Activated naive CD8-positive, alpha-beta T cell treated with anti-CD3 and anti-CD28 coated beads for 36 hours (primary cell): Measurements from ENCODE around the gene DHCR7. TPM values are rescaled to one million over a fixed set of nuclear protein-coding genes. Genes with fewer than 3 reads are reported as not detected.

ENCODE experiments used
- DNase-seq: peaks from one replicate; pipeline ENCODE4 v3.0.0; 2021
- H3K27ac Mint-ChIP-seq: one replicate; pipeline ENCODE4 v1.8.0; 2022; ENCODE audit warnings: mild to moderate bottlenecking, moderate library complexity, mixed read lengths
- H3K27me3 Mint-ChIP-seq: one replicate; pipeline ENCODE4 v1.8.0; 2022; ENCODE audit warnings: mild to moderate bottlenecking, mixed read lengths
- H3K36me3 Mint-ChIP-seq: one replicate; pipeline ENCODE4 v1.8.0; 2021; ENCODE audit warnings: mild to moderate bottlenecking, mixed read lengths
- H3K4me1 Mint-ChIP-seq: one replicate; pipeline ENCODE4 v1.8.0; 2021; ENCODE audit warnings: mixed read lengths
- H3K4me3 Mint-ChIP-seq: one replicate; pipeline ENCODE4 v1.8.0; 2022; ENCODE audit warnings: mild to moderate bottlenecking, moderate library complexity, mixed read lengths
- H3K9me3 Mint-ChIP-seq: one replicate; pipeline ENCODE4 v1.8.0; 2022; ENCODE audit warnings: mixed read lengths
- total RNA-seq, 2 experiments: library from RNA; stranded (reverse); gene quantifications; one replicate each; pipeline ENCODE4 v1.2.3, GENCODE V29; 2021

DHCR7 gene
- total RNA-seq, 2 experiments from 2014 or later: 77.2 to 87.3 TPM

DNA sequence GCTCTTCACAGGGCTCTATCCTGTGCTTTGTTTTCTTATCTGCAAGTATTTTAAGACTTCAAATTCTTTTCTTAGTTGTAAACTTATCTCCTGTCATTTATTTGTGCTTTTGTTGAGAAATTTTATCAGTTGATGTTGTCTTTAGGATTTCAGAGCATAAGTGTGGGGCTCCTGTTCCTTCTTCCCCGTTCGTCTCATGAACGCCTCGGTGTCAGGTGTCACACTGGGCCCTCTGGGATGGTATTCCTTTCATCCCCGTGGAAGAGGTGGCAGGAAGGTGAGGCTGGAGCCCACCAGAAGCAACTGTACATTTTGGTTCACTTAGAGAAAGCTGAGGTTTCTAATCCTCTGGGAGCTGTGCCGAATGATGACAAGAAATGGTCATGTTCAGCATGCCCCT is 22.8 kb upstream of the DHCR7 start:
- DNase-seq: no peak
- Mint-ChIP-seq H3K9me3 (no peaks in the 10 kb centered on the region), H3K4me3 (no peak overlapping the region), H3K27me3 (no peaks in the 10 kb centered on the region), H3K27ac (no peak overlapping the region), H3K4me1 (no peaks in the 10 kb centered on the region), H3K36me3 (peaks cover 29% of the 10 kb centered on the region)

DNA sequence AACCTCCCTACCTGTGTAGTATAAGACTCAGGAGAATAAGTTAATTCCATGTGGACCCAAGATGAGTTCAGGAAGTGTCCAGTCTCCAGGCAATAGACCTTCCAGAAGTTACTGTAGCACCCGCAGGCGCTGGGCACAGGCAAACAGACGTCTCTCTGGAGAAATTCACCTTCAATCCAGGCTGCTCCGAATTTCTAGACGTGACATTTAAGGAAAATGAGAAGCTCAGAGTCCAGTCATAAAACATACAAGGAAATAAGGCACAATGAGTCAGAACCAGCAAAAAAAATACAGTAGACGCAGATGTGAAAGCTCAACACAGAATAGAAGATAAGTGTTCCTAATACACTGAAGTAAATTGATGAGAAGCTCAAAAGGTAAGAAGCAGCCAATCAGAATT is 19.0 kb upstream of the DHCR7 start:
- no peaks in the 10 kb centered on the region for H3K9me3 Mint-ChIP-seq
- no peak for DNase-seq
- H3K36me3 Mint-ChIP-seq: peaks cover 32% of the 10 kb centered on the region
- no peak overlapping the region for H3K4me3 Mint-ChIP-seq
- H3K4me1 Mint-ChIP-seq: no peaks in the 10 kb centered on the region
- no peak overlapping the region for H3K27ac Mint-ChIP-seq
- H3K27me3 Mint-ChIP-seq: no peaks in the 10 kb centered on the region

DNA sequence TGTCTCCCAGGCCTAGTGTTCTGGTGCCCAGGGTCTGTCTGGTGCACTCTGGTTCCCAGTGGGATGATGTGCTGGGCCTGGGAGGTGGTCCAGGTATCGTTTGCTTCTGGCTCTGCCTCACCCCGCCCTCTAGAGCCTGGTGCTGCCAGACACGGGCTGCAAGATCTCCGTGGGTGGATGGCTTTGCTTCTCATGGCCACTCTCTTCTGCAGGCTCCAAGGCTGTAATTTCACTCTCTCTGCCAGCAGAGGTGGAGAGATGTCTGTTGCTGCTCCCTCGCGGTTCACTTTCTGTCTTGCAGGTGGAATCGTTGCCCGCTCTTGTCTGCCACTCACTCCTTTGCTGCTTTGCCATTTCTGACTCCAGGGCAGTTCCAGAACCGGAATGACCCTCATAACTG is 18.2 kb upstream of the DHCR7 start:
- no peak overlapping the region for H3K4me3 Mint-ChIP-seq
- H3K9me3 Mint-ChIP-seq: no peaks in the 10 kb centered on the region
- peaks cover 35% of the 10 kb centered on the region for H3K36me3 Mint-ChIP-seq
- H3K4me1 Mint-ChIP-seq: no peaks in the 10 kb centered on the region
- no peak for DNase-seq
- H3K27ac Mint-ChIP-seq: no peak overlapping the region
- H3K27me3 Mint-ChIP-seq: no peaks in the 10 kb centered on the region

DNA sequence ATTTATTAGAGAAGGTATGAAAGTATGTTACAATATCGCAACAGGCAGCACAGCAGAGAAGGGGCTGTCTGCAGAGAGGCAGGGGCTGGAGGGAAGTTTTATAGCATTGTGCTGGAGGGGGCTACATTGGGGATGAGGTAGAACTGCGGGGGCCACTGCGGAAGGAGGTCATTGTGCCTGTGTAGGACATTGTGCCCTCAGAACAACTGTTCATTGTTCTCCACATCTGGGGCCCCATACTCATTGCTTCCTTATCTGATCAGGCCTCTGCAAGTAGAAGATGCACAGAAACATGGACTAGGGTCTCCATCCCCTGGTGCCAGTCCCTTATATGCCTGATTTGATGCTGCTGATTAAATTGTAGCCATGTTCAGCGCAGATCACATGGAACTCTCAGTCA is 16.9 kb upstream of the DHCR7 start:
- Mint-ChIP-seq H3K4me1 (no peaks in the 10 kb centered on the region), H3K9me3 (no peaks in the 10 kb centered on the region), H3K36me3 (peaks cover 38% of the 10 kb centered on the region), H3K4me3 (no peak overlapping the region), H3K27me3 (no peaks in the 10 kb centered on the region), H3K27ac (no peak overlapping the region)
- no peak for DNase-seq

DNA sequence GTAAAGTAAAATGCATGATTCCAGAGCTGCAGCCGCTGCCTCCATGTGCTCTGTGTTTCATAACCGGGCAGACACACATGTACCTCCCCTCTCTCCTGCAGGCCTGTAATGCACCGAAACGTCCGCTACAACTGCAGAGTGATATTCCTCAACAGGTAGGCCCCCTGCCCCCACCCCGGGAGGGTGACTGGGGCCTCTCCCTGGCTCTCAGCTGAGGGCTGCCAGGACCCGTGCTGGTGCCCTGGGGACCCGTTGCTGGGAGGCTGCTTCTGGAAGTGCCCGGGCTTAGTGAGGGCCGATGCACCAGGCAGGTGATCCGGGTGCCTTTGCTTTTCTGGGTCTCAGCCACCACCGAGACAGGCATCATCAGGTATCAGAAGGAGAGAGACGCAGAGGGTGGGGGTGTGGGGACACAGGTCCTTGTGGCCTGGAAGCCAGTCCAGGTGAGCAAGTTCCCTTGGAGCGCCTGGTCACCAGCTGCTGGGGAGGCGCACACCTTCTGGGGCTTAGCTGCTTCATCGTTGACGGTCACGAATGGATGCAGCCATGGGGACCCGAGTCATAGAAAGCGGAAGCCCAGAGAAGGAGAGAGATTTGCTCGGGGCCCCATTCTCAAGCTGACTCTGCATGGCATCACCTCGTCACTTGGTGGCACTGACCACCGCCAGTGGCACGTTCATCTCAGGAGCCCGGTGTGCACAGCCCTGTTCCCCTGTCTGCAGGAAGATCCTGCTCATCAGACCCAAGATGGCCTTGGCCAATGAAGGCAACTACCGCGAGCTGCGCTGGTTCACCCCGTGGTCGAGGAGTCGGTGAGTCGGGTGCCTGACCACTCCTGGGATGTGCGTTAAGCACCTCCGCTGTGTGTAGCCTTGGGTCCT is 15.4 kb upstream of the DHCR7 start:
- Mint-ChIP-seq H3K9me3 (no peaks in the 10 kb centered on the region), H3K4me3 (no peak overlapping the region), H3K36me3 (peaks cover 34% of the 10 kb centered on the region), H3K27me3 (no peaks in the 10 kb centered on the region), H3K4me1 (no peaks in the 10 kb centered on the region), H3K27ac (no peak overlapping the region)
- DNase-seq: no peak

DNA sequence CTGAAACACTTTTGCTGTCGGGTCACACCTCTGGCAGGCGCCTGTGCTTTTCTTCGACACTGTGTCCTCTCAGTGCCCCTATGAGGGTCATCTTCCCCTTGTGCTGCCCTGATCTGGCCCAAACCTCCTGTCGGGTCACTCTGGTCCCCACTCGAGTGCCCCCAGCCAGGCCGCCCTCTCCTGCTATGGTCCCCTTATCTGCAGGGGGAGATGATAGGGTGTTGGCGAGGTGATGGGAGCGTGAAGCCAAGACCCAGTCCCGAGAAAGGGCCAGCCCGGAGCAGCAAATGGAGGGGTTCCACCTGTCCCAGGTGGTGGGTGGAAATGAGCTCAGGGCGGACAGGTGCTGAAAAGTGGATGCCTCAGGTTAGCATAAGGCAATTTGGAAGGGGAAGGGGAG is 14.5 kb upstream of the DHCR7 start:
- Mint-ChIP-seq H3K4me3 (no peak overlapping the region), H3K27ac (no peak overlapping the region), H3K9me3 (no peaks in the 10 kb centered on the region), H3K4me1 (peaks cover under 1% of the 10 kb centered on the region), H3K27me3 (no peaks in the 10 kb centered on the region), H3K36me3 (peaks cover 30% of the 10 kb centered on the region)
- DNase-seq: no peak

DNA sequence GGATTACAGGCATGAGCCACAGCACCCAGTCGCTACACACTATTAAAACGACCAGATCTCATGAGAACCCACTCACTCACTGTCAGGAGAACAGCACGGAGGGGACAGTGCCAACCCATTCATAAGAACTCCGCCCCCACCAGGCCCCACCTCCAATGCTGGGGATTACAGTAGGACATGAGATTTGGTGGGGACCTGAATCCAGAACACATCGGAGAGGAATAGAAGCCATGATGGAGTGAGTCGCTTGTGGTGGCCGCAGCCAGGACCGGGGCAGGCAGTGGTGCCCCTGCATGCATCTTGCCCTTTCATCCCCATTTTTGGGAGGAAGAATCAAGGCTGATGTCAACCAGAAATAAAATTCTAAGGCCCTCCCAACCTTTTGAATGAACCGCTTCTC is 13.5 kb upstream of the DHCR7 start:
- Mint-ChIP-seq H3K4me1 (peaks cover 3% of the 10 kb centered on the region), H3K27me3 (no peaks in the 10 kb centered on the region), H3K9me3 (no peaks in the 10 kb centered on the region), H3K27ac (no peak overlapping the region), H3K36me3 (peaks cover 22% of the 10 kb centered on the region), H3K4me3 (no peak overlapping the region)
- no peak for DNase-seq

DNA sequence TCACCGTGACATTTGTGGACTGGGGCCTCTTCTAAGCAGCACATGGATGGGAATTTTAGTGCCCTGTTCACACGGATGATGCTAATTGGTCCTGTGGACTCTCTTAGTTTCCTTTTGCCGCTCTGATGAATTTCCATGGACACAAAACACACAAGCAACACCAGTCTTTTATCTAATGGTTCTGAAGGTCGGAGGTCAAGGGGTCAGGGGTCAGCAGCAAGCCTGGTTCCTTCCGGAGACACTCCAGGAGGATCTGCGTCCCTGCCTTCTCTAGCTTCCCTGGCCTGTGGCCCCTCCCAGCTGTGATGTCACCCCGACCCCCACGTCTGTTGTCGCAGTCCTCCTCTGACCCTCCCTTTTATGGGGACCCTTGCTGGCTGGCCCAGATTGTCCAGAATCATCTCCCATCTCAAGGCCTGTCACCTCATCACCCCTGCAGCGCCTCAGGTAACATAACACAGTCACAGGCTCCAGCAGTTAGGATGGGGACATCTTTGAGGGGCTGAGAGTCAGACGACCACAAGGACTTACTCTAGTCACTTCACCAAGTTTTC is 11.7 kb upstream of the DHCR7 start:
- Mint-ChIP-seq H3K36me3 (peaks cover 16% of the 10 kb centered on the region), H3K27ac (no peak overlapping the region), H3K4me3 (no peak overlapping the region), H3K4me1 (peaks cover 14% of the 10 kb centered on the region), H3K27me3 (no peaks in the 10 kb centered on the region), H3K9me3 (no peaks in the 10 kb centered on the region)
- DNase-seq: no peak

DNA sequence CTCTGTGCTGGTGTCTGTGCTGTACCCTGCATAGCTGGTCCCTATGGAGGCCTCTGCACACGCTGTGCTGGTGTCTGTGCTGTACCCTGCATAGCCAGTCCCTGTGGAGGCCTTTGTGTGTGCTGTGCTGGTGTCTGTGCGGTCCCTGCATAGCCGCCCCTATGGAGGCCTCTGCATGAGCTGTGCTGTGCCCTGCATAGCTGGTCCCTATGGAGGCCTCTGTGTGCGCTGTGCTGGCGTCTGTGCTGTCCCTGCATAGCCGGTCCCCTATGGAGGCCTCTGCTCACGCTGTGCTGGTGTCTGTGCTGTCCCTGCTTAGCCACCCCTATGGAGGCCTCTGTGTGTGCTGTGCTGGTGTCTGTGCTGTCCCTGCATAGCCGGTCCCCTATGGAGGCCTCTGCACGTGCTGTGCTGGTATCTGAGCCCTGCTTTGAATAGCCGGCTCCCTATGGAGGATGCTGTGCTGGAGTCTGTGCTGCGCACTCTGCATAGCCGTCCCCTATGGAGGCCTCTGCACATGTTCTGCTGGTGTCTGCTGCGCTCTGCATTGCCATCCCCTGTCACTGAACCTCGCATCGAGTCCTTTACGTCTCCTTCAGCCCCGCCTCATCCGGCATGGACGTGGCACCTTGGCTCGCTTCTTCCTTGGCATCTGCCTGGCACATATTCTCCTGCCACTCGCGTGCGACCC is 11.0 kb upstream of the DHCR7 start:
- H3K36me3 Mint-ChIP-seq: peaks cover 16% of the 10 kb centered on the region
- no peaks in the 10 kb centered on the region for H3K27me3 Mint-ChIP-seq
- no peak for DNase-seq
- no peak overlapping the region for H3K27ac Mint-ChIP-seq
- no peak overlapping the region for H3K4me3 Mint-ChIP-seq
- H3K4me1 Mint-ChIP-seq: peaks cover 16% of the 10 kb centered on the region
- H3K9me3 Mint-ChIP-seq: no peaks in the 10 kb centered on the region

DNA sequence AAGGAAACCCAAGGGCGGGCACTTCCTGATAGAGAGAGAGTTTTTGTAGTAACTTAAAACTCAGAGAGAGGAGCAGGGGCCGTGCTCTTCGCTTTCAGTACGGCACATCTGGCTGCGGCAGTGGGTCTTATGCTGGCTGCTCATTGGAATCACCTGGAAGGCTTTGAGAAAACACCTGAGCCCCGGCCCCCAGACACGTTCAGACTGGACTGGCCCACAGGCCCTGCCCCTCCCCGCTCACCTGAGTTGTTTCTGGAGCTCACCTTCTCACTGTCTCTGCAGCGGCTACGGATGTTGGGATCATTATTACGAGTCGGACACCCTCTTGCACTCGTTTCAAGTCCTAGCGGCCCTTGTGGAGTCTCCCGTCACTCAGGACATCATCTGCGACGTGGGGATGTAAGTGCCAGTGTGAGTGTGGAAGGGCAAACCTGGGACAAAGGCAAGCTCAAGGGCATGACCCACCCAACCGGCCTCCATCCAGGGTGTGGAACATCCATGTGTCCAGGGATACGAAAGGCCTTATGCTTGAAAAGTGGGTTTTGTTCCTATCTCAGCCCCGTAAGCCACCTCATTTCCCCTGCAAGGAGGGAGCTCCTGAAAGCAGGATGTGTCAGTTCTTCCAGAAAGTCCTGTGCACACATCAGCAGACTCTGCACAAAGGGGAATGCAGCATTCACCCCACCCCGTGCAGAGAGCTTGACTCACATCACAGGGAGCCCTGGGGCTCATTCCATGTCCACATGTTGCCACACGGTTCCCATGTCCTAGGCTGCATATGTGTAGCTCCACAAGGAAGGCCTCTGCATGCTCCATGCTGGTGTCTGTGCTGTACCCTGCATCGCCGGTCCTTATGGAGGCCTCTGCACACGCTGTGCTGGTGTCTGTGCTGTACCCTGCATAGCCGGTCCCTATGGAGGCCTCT is 10.2 kb upstream of the DHCR7 start:
- Mint-ChIP-seq H3K27me3 (no peaks in the 10 kb centered on the region), H3K4me3 (no peak overlapping the region), H3K4me1 (peaks cover 22% of the 10 kb centered on the region), H3K36me3 (peaks cover 11% of the 10 kb centered on the region), H3K27ac (no peak overlapping the region), H3K9me3 (no peaks in the 10 kb centered on the region)
- DNase-seq: no peak

DNA sequence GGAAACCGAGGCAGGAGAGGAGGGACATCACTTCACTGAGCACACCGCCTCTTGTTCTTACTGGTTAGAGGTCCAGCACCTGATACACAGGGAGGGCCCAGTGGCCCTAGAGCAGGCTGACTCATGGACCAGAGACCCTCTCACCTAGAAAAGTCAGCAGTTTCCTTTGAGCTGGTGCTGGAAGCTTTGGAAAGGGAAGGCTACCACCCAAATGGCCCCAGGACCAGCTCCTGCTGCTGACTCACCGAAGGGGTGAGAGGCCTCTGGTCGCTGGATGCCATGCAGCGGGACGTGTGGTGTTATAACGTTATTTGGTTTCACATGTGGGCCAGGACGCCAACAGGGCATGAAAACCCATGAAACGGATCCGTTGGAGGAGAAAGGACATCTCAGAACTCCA is 8.6 kb upstream of the DHCR7 start:
- Mint-ChIP-seq H3K36me3 (peaks cover 11% of the 10 kb centered on the region), H3K4me1 (peaks cover 28% of the 10 kb centered on the region), H3K27ac (no peak overlapping the region), H3K4me3 (no peak overlapping the region), H3K9me3 (no peaks in the 10 kb centered on the region), H3K27me3 (no peaks in the 10 kb centered on the region)
- DNase-seq: no peak

DNA sequence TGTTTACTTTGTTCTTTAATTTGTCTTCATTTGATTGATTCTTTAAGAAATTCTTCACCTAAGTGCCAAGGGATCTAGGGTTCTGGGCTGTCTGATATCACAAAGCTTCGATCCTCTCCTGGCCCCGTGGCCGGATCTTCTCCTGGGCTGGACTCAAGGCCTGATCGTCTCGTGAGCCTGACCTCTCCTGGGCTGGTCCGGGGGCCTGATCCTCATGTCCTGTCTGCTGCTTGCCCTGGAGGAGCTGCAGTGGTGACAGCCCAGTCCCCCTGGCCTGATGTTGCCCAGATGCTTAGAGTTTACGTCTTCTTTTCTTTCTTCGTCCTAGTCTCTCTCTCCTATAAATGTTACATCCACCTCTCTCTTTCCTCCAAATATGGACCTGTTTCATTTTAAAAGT is 8.1 kb upstream of the DHCR7 start:
- no peak overlapping the region for H3K4me3 Mint-ChIP-seq
- DNase-seq: no peak
- H3K27ac Mint-ChIP-seq: no peak overlapping the region
- no peaks in the 10 kb centered on the region for H3K27me3 Mint-ChIP-seq
- peaks cover 9% of the 10 kb centered on the region for H3K36me3 Mint-ChIP-seq
- peaks cover 32% of the 10 kb centered on the region for H3K4me1 Mint-ChIP-seq
- H3K9me3 Mint-ChIP-seq: no peaks in the 10 kb centered on the region

DNA sequence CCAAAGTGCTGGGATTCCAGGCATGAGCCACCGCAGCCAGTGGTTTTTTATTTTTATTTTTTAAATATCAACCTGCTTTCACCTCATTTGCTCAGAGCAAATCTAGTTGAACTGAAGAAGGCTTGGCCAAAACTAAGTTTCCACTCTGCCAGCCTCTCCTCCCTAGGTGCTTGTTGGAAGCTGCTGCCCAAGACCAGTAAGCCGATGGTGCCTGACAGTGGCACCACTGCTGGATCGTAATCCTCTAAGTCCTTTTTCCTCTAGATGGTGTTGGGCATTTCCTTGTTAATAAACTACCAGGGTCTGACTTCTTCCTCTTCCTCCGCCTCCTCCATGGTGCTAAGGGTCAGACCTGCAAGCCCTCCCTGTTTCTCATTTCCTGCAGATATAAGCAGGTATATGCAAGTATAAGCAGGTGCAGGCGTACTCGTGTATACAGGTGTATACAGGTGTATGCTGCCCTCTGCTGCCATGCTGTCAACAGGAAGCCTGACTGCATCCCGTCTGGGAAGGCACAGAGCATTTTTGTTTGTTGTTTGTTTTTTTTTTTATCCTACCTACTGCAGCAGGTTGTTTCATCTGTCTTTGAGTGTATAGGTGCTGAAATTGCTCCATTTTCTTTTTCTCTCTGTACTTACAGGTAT is 6.4 kb upstream of the DHCR7 start:
- DNase-seq: no peak
- no peaks in the 10 kb centered on the region for H3K27me3 Mint-ChIP-seq
- no peaks in the 10 kb centered on the region for H3K9me3 Mint-ChIP-seq
- peaks cover 45% of the 10 kb centered on the region for H3K4me1 Mint-ChIP-seq
- H3K36me3 Mint-ChIP-seq: peaks cover 8% of the 10 kb centered on the region
- H3K4me3 Mint-ChIP-seq: peak overlapping the region; percentile 77
- no peak overlapping the region for H3K27ac Mint-ChIP-seq

DNA sequence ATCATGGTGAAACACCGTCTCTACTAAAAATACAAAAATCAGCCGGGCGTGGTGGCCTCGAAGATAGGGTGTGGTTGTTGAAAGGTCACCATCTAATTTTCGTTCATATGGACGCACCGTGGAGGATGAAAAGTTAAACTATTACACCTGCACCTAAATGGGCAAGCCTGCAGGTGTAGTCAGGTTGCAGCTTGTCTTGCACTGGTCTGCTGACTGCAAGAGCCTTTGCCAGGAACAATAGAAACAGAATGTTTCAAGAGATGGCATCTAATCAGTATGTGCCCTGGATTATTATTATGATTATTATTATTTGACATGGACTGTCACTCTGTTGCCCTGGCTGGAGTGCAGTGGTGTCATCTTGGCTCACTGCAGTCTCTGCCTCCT is 5.7 kb upstream of the DHCR7 start:
- no peak for DNase-seq
- Mint-ChIP-seq H3K27ac (peak overlapping the region; percentile 69), H3K4me3 (peak overlapping the region; percentile 86), H3K4me1 (peaks cover 45% of the 10 kb centered on the region), H3K27me3 (no peaks in the 10 kb centered on the region), H3K36me3 (peaks cover 13% of the 10 kb centered on the region), H3K9me3 (no peaks in the 10 kb centered on the region)
